SU-DHL-6 (cell line): ENCODE data around the gene NUDT13.

Source experiments
- EZH2phosphoT487 ChIP-seq: fragments of 200-600 bp; sonication (generic), shearing (Covaris generic); conservative IDR thresholded peaks from 2 replicates; pipeline ENCODE4 v1.6.1; 2018; ENCODE audit warnings: mild to moderate bottlenecking, antibody characterized with exemption, low read length, moderate library complexity, mixed read lengths
- TF ChIP-seq, protein P1 (sequence below): fragments of 200-600 bp; sonication (generic); IDR thresholded peaks from one replicate; pipeline ENCODE4 v1.5.1; 2017; ENCODE audit warnings: antibody characterized with exemption, mild to moderate bottlenecking, low read length, moderate library complexity; ENCODE audit not compliant: insufficient read depth, poor library complexity, severe bottlenecking

DNA sequence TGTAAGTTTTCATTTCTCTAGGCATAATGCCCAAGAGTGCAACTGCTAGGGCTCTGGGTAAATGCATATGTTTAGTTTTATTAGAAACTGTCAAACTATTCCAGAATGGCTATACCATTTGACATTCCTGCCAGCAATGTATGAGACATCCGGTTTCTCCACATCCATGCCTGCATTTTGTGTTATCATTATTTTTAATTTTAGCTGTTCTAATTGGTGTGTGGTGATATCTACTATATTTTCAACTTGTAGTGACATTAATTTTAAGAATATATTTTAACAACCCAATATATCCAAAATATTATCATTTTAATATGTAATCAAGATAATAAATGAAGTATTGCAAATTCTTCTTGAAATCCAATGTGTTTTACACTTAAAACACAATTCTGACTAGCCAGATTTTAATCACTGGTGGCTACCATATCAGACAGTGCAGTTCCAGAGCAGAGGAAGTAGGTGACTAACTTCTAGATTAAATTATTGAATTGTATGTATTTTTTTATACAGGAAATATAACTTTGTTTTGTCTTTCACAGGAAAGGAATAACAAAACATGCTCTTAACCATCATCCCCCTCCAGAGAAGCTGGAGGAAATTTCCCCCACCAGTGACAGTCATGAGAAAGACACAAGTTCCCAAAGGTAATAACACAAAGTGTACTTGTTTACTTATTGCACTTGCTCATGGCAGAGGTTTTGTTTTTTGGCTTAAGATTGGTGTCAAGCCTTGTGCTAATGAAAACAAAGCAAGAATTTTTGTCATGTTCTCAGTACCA, 64.1 kb downstream of the NUDT13 start:
- TF ChIP-seq, protein P1, sequence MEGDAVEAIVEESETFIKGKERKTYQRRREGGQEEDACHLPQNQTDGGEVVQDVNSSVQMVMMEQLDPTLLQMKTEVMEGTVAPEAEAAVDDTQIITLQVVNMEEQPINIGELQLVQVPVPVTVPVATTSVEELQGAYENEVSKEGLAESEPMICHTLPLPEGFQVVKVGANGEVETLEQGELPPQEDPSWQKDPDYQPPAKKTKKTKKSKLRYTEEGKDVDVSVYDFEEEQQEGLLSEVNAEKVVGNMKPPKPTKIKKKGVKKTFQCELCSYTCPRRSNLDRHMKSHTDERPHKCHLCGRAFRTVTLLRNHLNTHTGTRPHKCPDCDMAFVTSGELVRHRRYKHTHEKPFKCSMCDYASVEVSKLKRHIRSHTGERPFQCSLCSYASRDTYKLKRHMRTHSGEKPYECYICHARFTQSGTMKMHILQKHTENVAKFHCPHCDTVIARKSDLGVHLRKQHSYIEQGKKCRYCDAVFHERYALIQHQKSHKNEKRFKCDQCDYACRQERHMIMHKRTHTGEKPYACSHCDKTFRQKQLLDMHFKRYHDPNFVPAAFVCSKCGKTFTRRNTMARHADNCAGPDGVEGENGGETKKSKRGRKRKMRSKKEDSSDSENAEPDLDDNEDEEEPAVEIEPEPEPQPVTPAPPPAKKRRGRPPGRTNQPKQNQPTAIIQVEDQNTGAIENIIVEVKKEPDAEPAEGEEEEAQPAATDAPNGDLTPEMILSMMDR, result no peak
- no peak for TF ChIP-seq EZH2phosphoT487
